K562 (cell line): ENCODE results near the gene SMU1. TPM values are rescaled to one million over a fixed set of nuclear protein-coding genes. Genes with fewer than 3 reads are reported as not detected.

Source experiments
- CGGBP1 ChIP-seq: fragments of 250-450 bp; sonication (Bioruptor Pico); IDR thresholded peaks from 2 replicates; pipeline ENCODE4 v1.9.0; 2021; ENCODE audit warnings: mild to moderate bottlenecking
- ELF2 ChIP-seq: fragments of 250-450 bp; sonication (Bioruptor Pico); IDR thresholded peaks from 2 replicates; pipeline ENCODE4 v1.5.0; 2021; ENCODE audit warnings: mild to moderate bottlenecking
- GATAD2A ChIP-seq: fragments of 450-650 bp; IDR thresholded peaks from 2 replicates; pipeline ENCODE4 v1.6.1; 2017
- HMGN3 ChIP-seq: IDR thresholded peaks from 2 replicates; pipeline ENCODE4 v1.6.1; 2011; ENCODE audit warnings: borderline replicate concordance, low read depth, mild to moderate bottlenecking, mixed read lengths, low read length; ENCODE audit not compliant: insufficient read length; ENCODE audit errors: extremely low read depth
- HNRNPL ChIP-seq: fragments of 200-400 bp; formaldehyde crosslinking; IDR thresholded peaks from 2 replicates; pipeline ENCODE4 v1.6.1; 2017; ENCODE audit warnings: low read depth, mild to moderate bottlenecking, low read length
- HNRNPLL ChIP-seq: fragments of 200-400 bp; formaldehyde crosslinking; IDR thresholded peaks from 2 replicates; pipeline ENCODE4 v1.6.1; 2017; ENCODE audit warnings: low read length, low read depth, mild to moderate bottlenecking; ENCODE audit not compliant: poor library complexity, severe bottlenecking
- ID3 ChIP-seq, 2 experiments: fragments of 250-450 bp in 1 of 2; fragments of 450-650 bp in 1 of 2; sonication (Bioruptor Pico) in 1 of 2; IDR thresholded peaks; 2 replicates each; pipeline versions ENCODE4 v1.6.1 to v1.8.0; 2016 to 2021; ENCODE audit warnings: mild to moderate bottlenecking in 2 of 2, moderate library complexity in 2 of 2, missing compliant biosample characterization in 1 of 2, missing genetic modification characterization in 1 of 2
- JUND ChIP-seq, 2 experiments: IDR thresholded peaks; 2 replicates in 1 of 2; 3 replicates in 1 of 2; pipeline ENCODE4 v1.6.1; 2011; ENCODE audit warnings: borderline replicate concordance in 2 of 2, low read depth in 2 of 2, low read length in 2 of 2, improper control_type of control experiment in 1 of 2, missing biosample characterization in 1 of 2, missing genetic modification characterization in 1 of 2, missing genetic modification reagents in 1 of 2
- MLLT1 ChIP-seq, 2 experiments: fragments of 450-650 bp; IDR thresholded peaks; 2 replicates each; pipeline ENCODE4 v1.6.1; 2016
- NRF1 ChIP-seq, 2 experiments: fragments of 450-650 bp; IDR thresholded peaks in 1 of 2; conservative IDR thresholded peaks in 1 of 2; 2 replicates each; pipeline ENCODE4 v1.6.1; 2014; ENCODE audit warnings: mild to moderate bottlenecking in 2 of 2
- PRDM10 ChIP-seq: fragments of 450-650 bp; IDR thresholded peaks from 2 replicates; pipeline ENCODE4 v1.6.1; 2018; ENCODE audit not compliant: partially characterized antibody
- RB1 ChIP-seq: fragments of 450-650 bp; IDR thresholded peaks from 2 replicates; pipeline ENCODE4 v1.6.1; 2017; ENCODE audit warnings: low read depth, mild to moderate bottlenecking
- RBM22 ChIP-seq: fragments of 200-400 bp; formaldehyde crosslinking; IDR thresholded peaks from 2 replicates; pipeline ENCODE4 v1.6.1; 2018; ENCODE audit warnings: low read length, low read depth; ENCODE audit not compliant: poor library complexity, severe bottlenecking
- SMARCE1 ChIP-seq: fragments of 450-650 bp; IDR thresholded peaks from 2 replicates; pipeline ENCODE4 v1.7.1; 2016; ENCODE audit warnings: mild to moderate bottlenecking
- STAG1 ChIP-seq: sonication (generic); formaldehyde crosslinking; IDR thresholded peaks from 2 replicates; pipeline ENCODE4 v1.5.0; 2020; ENCODE audit warnings: missing genetic modification reagents, borderline replicate concordance
- SUPT5H ChIP-seq: fragments of 450-650 bp; IDR thresholded peaks from 2 replicates; pipeline ENCODE4 v1.6.1; 2016
- TAF1 ChIP-seq: IDR thresholded peaks from 2 replicates; pipeline ENCODE4 v1.6.1; 2011; ENCODE audit warnings: mild to moderate bottlenecking, low read length, moderate library complexity; ENCODE audit not compliant: insufficient read depth, control insufficient read depth, severe bottlenecking; ENCODE audit errors: extremely low read depth
- ZBTB7A ChIP-seq: IDR thresholded peaks from 2 replicates; pipeline ENCODE4 v1.6.1; 2011; ENCODE audit warnings: low read depth, mild to moderate bottlenecking, low read length, moderate library complexity, borderline replicate concordance; ENCODE audit not compliant: control insufficient read depth
- ZFX ChIP-seq: sonication (generic); formaldehyde crosslinking; IDR thresholded peaks from 2 replicates; pipeline ENCODE4 v1.8.0; 2022; ENCODE audit warnings: mild to moderate bottlenecking, missing genetic modification reagents, moderate library complexity
- ZNF143 ChIP-seq: sonication (generic); formaldehyde crosslinking; IDR thresholded peaks from 2 replicates; pipeline ENCODE4 v1.9.0; 2022; ENCODE audit warnings: mild to moderate bottlenecking, missing genetic modification reagents
- ZNF717 ChIP-seq: fragments of 250-450 bp; sonication (Bioruptor Pico); IDR thresholded peaks from 2 replicates; pipeline ENCODE4 v1.5.0; 2021
- polyA plus RNA-seq, 8 experiments: library from polyadenylated mRNA; depleted of rRNA in 4 of 8; stranded (reverse) in 5 of 8; unstranded in 3 of 8; fragments of >200 nt; fragmentation: Nextera tagmentation in 2 of 8; fragmentation: Illumina TruSeq in 1 of 8; extraction: Ambion mirVana in 2 of 8; extraction: Trizol in 1 of 8; gene quantifications; 2 replicates each; pipeline versions ENCODE4 v1.2.1 to v1.2.3, GENCODE V29; 2011 to 2014; ENCODE audit warnings: inconsistent platforms in 1 of 8, missing spikeins in 1 of 8
- total RNA-seq, 7 experiments: library from RNA; depleted of rRNA in 6 of 7; stranded (reverse); fragments of >200 nt in 6 of 7; fragmentation: Illumina TruSeq in 2 of 7; extraction: Trizol in 2 of 7; gene quantifications; 2 replicates each; pipeline versions ENCODE4 v1.2.1 to v1.2.3, GENCODE V29; 2011 to 2021; ENCODE audit warnings: low replicate concordance in 1 of 7

SMU1 gene
- total and polyA plus RNA-seq, 9 of the 15 experiments (the other 6 are each of a cell fraction or from before 2014, with no cell fraction given) = 13.2 to 33.4 (median 20.7) TPM

GRCh38 chr9:33024966-33025571 is 51.4 kb downstream of the SMU1 start, which contains the start of gene DNAJA1 (continued):
- no peak for TF ChIP-seq ID3 (CRISPR knock-in tag; IDR thresholded peaks at IDR 0.05)
- 0 out of 2 replicates have a peak, but pooled peaks have one; percentile 32 for TF ChIP-seq ID3 (tag; IDR thresholded peaks at IDR 0.05)
- TF ChIP-seq SUPT5H = peak; percentile 97
- TF ChIP-seq ZFX (CRISPR knock-in tag) = peak; percentile 59
- peak; percentile 51 for TF ChIP-seq PRDM10
- TF ChIP-seq HMGN3 = peak; percentile 73
- TF ChIP-seq TAF1 = peak; percentile 86
- 0 out of 2 replicates have a peak, but pooled peaks have one; percentile 28 for TF ChIP-seq CGGBP1 (CRISPR knock-in tag)
- peak in 1 of 2 experiments; percentile 67; a peak in 1 of 4 replicates for TF ChIP-seq MLLT1 (IDR thresholded peaks at IDR 0.05)
- TF ChIP-seq RBM22 = peak; percentile 96
- TF ChIP-seq STAG1 (CRISPR knock-in tag) = no peak
- TF ChIP-seq HNRNPL = peak; percentile 35; the same call in 1 of the 2 replicates
- TF ChIP-seq GATAD2A = no peak
- TF ChIP-seq NRF1 (conservative IDR thresholded peaks at IDR 0.05 in 1 of 2, IDR thresholded peaks at IDR 0.05 in 1 of 2) = peak; percentile 79 to 84; a peak in 3 of 4 replicates
- TF ChIP-seq RB1 = peak; percentile 6; the same call in 1 of the 2 replicates
- TF ChIP-seq ELF2 = peak; percentile 40; the same call in 1 of the 2 replicates
- peak; percentile 37; the same call in 1 of the 2 replicates for TF ChIP-seq JUND (IDR thresholded peaks at IDR 0.05; ENCODE audit: borderline replicate concordance, low read depth, low read length)
- TF ChIP-seq JUND (tag; IDR thresholded peaks at IDR 0.05; ENCODE audit: borderline replicate concordance, low read depth, low read length) = no peak; the same call in 2 of the 3 replicates
- TF ChIP-seq ZNF143 = peak; percentile 71
- TF ChIP-seq ZBTB7A = no peak
- peak; percentile 73 for TF ChIP-seq HNRNPLL
- no peak for TF ChIP-seq ZNF717 (CRISPR knock-in tag)
- no peak for TF ChIP-seq SMARCE1
